BLaER1 (cell line): ENCODE measurements around the gene NUBPL.
"Not testable (repeated sequence)": the region's sequence is repeated elsewhere in the genome, so short reads cannot be mapped to it uniquely, and the experiment has no call there.

Experiments used
- H3K27ac ChIP-seq: shearing (Covaris generic); formaldehyde crosslinking; 2 replicates; pipeline ENCODE4 v1.8.1; 2022
- H3K27me3 ChIP-seq: shearing (Covaris generic); formaldehyde crosslinking; 2 replicates; pipeline ENCODE4 v1.8.1; 2022
- H3K36me3 ChIP-seq: shearing (Covaris generic); formaldehyde crosslinking; 2 replicates; pipeline ENCODE4 v1.8.1; 2022
- H3K4me1 ChIP-seq: shearing (Covaris generic); formaldehyde crosslinking; 2 replicates; pipeline ENCODE4 v1.8.1; 2022
- H3K4me2 ChIP-seq: shearing (Covaris generic); formaldehyde crosslinking; 2 replicates; pipeline ENCODE4 v1.8.1; 2022
- H3K4me3 ChIP-seq: shearing (Covaris generic); formaldehyde crosslinking; 2 replicates; pipeline ENCODE4 v1.8.1; 2022
- H3K9ac ChIP-seq: shearing (Covaris generic); formaldehyde crosslinking; 2 replicates; pipeline ENCODE4 v1.8.1; 2022
- H3K9me3 ChIP-seq: shearing (Covaris generic); formaldehyde crosslinking; 2 replicates; pipeline ENCODE4 v1.8.1; 2022
- H4K20me1 ChIP-seq: shearing (Covaris generic); formaldehyde crosslinking; 2 replicates; pipeline ENCODE4 v1.8.1; 2022
- Cebpa-rat ChIP-seq: shearing (Covaris generic); IDR thresholded peaks from 2 replicates; pipeline ENCODE4 v1.8.1; 2022

Gene NUBPL

DNA sequence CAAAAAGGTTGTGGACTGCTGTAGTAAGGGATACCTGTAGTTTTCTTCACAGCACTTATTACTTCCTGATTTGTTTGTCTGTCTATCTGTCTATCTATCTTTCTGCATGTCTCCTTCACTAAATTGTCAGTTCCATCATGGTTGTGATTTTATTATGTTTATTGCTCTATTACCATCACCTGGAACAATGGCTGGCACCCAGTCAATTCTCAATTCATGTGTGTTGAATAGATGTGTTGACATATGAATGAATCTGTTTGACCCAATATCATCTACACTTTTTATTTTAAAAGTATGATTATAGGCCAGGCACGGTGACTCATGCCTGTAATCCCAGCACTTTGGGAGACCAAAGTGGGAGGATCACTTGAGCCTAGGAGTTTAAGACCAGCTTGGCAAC, 224.4 kb downstream of the NUBPL start:
- no peak for TF ChIP-seq Cebpa-rat
- H3K36me3 ChIP-seq = no peaks in the 10 kb centered on the region
- no peaks in the 10 kb centered on the region for H4K20me1 ChIP-seq
- H3K9me3 ChIP-seq = peaks cover 31% of the 10 kb centered on the region
- no peak overlapping the region for H3K27ac ChIP-seq
- no peaks in the 10 kb centered on the region for H3K4me1 ChIP-seq
- H3K27me3 ChIP-seq = no peaks in the 10 kb centered on the region
- no peak overlapping the region for H3K9ac ChIP-seq
- H3K4me3 ChIP-seq = no peak overlapping the region
- no peak overlapping the region for H3K4me2 ChIP-seq

GRCh38 chr14:31787377-31787776, 226.2 kb downstream of the NUBPL start:
- Histone ChIP-seq H3K27me3 (no peaks in the 10 kb centered on the region), H3K27ac (no peak overlapping the region), H3K4me3 (no peak overlapping the region), H3K9ac (no peak overlapping the region), H3K9me3 (peaks cover 14% of the 10 kb centered on the region), H3K36me3 (no peaks in the 10 kb centered on the region), H4K20me1 (no peaks in the 10 kb centered on the region), H3K4me2 (no peak overlapping the region), H3K4me1 (no peaks in the 10 kb centered on the region)
- TF ChIP-seq Cebpa-rat = no peak

GRCh38 chr14:31788340-31788739, 227.1 kb downstream of the NUBPL start:
- Histone ChIP-seq H3K36me3 (no peaks in the 10 kb centered on the region), H3K27me3 (no peaks in the 10 kb centered on the region), H3K9ac (no peak overlapping the region), H4K20me1 (no peaks in the 10 kb centered on the region), H3K27ac (no peak overlapping the region), H3K9me3 (peaks cover 4% of the 10 kb centered on the region; the same call in 1 of the 2 replicates), H3K4me3 (no peak overlapping the region), H3K4me2 (no peak overlapping the region), H3K4me1 (no peaks in the 10 kb centered on the region)
- no peak for TF ChIP-seq Cebpa-rat

GRCh38 chr14:31792726-31793125, 231.5 kb downstream of the NUBPL start:
- Histone ChIP-seq H3K9me3 (no peaks in the 10 kb centered on the region), H3K36me3 (no peaks in the 10 kb centered on the region), H3K27me3 (no peaks in the 10 kb centered on the region), H3K4me1 (no peaks in the 10 kb centered on the region), H3K4me2 (no peak overlapping the region), H4K20me1 (no peaks in the 10 kb centered on the region), H3K4me3 (no peak overlapping the region), H3K27ac (no peak overlapping the region), H3K9ac (no peak overlapping the region)
- no peak for TF ChIP-seq Cebpa-rat

GRCh38 chr14:31797946-31798345, 236.7 kb downstream of the NUBPL start:
- not testable (repeated sequence) for H3K4me1 ChIP-seq, H3K27ac ChIP-seq, H3K9ac ChIP-seq, H4K20me1 ChIP-seq, H3K4me3 ChIP-seq, H3K27me3 ChIP-seq, H3K36me3 ChIP-seq, H3K9me3 ChIP-seq, H3K4me2 ChIP-seq

- Histone ChIP-seq H3K4me2 (no peak overlapping the region), H3K27me3 (no peaks in the 10 kb centered on the region), H3K9me3 (no peaks in the 10 kb centered on the region), H4K20me1 (no peaks in the 10 kb centered on the region), H3K27ac (no peak overlapping the region), H3K4me1 (no peaks in the 10 kb centered on the region), H3K9ac (no peak overlapping the region), H3K4me3 (no peak overlapping the region), H3K36me3 (no peaks in the 10 kb centered on the region)
- no peak for TF ChIP-seq Cebpa-rat
Observed at GRCh38 chr14:31802838-31803237, 241.6 kb downstream of the NUBPL start.

DNA sequence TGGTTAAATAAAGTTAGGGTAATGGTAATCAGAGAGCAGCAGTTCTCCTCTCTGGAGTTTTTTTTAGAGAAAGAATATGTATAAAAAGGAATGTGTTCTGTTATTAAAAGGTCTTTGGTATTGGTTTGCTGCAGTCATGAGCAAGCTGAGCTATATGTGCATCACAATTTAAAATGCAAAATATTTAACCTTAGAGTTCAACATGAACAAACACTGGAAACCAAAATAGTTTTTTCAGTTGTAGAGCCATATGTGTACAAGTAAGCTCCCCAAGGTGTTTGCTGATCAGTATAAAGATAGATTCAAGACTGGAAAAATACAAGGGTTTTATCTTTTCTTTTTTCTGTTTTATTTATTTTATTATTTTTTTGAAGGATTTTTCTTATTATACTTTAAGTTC, 245.0 kb downstream of the NUBPL start:
- Histone ChIP-seq H4K20me1 (no peaks in the 10 kb centered on the region), H3K27me3 (no peaks in the 10 kb centered on the region)
- TF ChIP-seq Cebpa-rat = no peak

DNA sequence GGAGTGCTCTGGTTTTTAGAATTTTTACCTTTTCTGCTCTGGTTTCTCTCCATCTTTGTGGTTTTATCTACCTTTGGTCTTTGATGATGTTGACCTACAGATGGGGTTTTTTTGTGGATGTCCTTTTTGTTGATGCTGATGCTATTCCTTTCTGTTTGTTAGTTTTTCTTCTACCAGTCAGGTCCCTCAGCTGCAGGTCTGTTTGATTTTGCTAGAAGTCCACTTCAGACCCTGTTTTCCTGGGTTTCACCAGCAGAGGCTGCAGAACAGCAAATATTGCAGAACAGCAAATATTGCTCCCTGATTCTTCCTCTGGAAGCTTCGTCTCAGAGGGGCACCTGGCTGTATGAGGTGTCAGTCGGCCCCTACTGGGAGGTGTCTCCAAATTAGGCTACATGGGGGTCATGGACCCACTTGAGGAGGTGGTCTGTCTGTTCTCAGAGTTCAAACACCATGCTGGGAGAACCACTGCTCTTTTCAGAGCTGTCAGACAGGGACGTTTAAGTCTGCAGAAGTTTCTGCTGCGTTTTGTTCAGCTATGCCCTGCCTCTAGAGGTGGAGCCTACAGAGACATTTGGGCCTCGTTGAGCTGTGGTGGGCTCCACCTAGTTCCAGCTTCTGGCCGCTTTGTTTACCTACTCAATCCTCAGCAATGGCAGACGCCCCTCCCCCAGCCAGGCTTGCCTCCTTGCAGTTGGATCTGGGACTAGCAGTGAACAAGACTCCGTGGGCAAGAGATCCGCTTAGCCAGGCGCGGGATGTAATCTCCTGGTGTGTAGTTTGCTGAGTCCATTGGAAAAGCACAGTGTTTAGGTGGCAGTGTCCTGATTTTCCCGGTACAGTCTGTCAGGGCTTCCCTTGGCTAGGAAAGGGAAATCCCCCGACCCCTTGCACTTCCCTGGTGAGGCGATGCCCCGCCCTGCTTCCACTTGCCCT, 250.8 kb downstream of the NUBPL start:
- not testable (repeated sequence) for H3K9me3 ChIP-seq, H3K9ac ChIP-seq, H3K4me3 ChIP-seq, H3K4me1 ChIP-seq, H3K4me2 ChIP-seq, H3K27me3 ChIP-seq, H3K27ac ChIP-seq, H4K20me1 ChIP-seq, H3K36me3 ChIP-seq

More for the DNA sequence above, 245.0 kb downstream of the NUBPL start:
- Histone ChIP-seq H3K27ac (no peak overlapping the region), H3K9ac (no peak overlapping the region), H3K4me3 (no peak overlapping the region), H3K36me3 (no peaks in the 10 kb centered on the region), H3K4me1 (no peaks in the 10 kb centered on the region), H3K4me2 (no peak overlapping the region), H3K9me3 (no peaks in the 10 kb centered on the region)

- H3K9me3 ChIP-seq, H3K27ac ChIP-seq, H3K36me3 ChIP-seq, H3K9ac ChIP-seq, H3K4me2 ChIP-seq, H3K4me3 ChIP-seq, H4K20me1 ChIP-seq, H3K4me1 ChIP-seq, H3K27me3 ChIP-seq: not testable (repeated sequence)
Observed at GRCh38 chr14:31813724-31814490, 252.7 kb downstream of the NUBPL start.

- Histone ChIP-seq H3K27me3 (no peaks in the 10 kb centered on the region), H3K4me2 (no peak overlapping the region), H3K4me3 (no peak overlapping the region), H3K9me3 (no peaks in the 10 kb centered on the region), H3K27ac (no peak overlapping the region), H3K36me3 (no peaks in the 10 kb centered on the region), H4K20me1 (no peaks in the 10 kb centered on the region), H3K4me1 (no peaks in the 10 kb centered on the region), H3K9ac (no peak overlapping the region)
- TF ChIP-seq Cebpa-rat = no peak
Observed at GRCh38 chr14:31819281-31819680, 258.1 kb downstream of the NUBPL start.
